ENCODE results near the gene BABAM2.

GRCh38 chr2:27940090-27940671, 49.7 kb downstream of the BABAM2 start:
- TF ChIP-seq CTCF (IDR thresholded peaks at IDR 0.05) (no peak), POLR2A (IDR thresholded peaks at IDR 0.05; ENCODE audit: low read depth) (no peak), EP300 (IDR thresholded peaks at IDR 0.05) (no peak), POLR2AphosphoS5 (IDR thresholded peaks at IDR 0.05) (no peak)

Data from esophagus muscularis mucosa (tissue), 4 donors.